Vagina (tissue), 2 donors: ENCODE results near the gene PIGN. TPM values are rescaled to one million over a fixed set of nuclear protein-coding genes. Genes with fewer than 3 reads are reported as not detected.

ENCODE experiments used
- DNase-seq, 2 donors: peaks; one replicate each; pipeline ENCODE4 v3.0.0-alpha.2; 2017; ENCODE audit errors: extremely low spot score in 2 of 2
- H3K27ac ChIP-seq: fragments of 200-600 bp; sonication (generic); one replicate; pipeline ENCODE4 v1.5.1; 2019
- H3K27me3 ChIP-seq: fragments of 200-600 bp; sonication (generic); one replicate; pipeline ENCODE4 v1.5.1; 2019
- H3K36me3 ChIP-seq, 2 donors: fragments of 200-600 bp; sonication (generic); one replicate each; pipeline ENCODE4 v1.5.1; 2017 to 2019
- H3K4me1 ChIP-seq: fragments of 200-600 bp; sonication (generic); one replicate; pipeline ENCODE4 v1.5.1; 2019
- H3K4me3 ChIP-seq, 2 donors: fragments of 200-600 bp; sonication (generic); 1 replicate in 1 of 2; 2 replicates in 1 of 2; pipeline ENCODE4 v1.5.1; 2016 to 2019
- H3K9me3 ChIP-seq: fragments of 200-600 bp; sonication (generic); one replicate; pipeline ENCODE4 v1.5.1; 2019
- POLR2A ChIP-seq, 2 donors: fragments of 450-650 bp; IDR thresholded peaks; one replicate each; pipeline ENCODE4 v1.6.1; 2017; ENCODE audit warnings: antibody characterized with exemption in 2 of 2, mild to moderate bottlenecking in 2 of 2, moderate library complexity in 2 of 2
- POLR2AphosphoS5 ChIP-seq, 2 donors: sonication (generic); formaldehyde crosslinking; IDR thresholded peaks; one replicate each; pipeline ENCODE4 v1.9.0; 2017; ENCODE audit warnings: antibody characterized with exemption in 2 of 2, mild to moderate bottlenecking in 2 of 2, low read depth in 1 of 2; ENCODE audit not compliant: insufficient read depth in 1 of 2
- intact Hi-C: fragments of 100-400 bp; cut with DNase I; formaldehyde crosslinking; loops from one replicate; pipeline ENCODE4 v1.15.1; 2023
- total RNA-seq: library from RNA; depleted of rRNA; stranded (reverse); fragments of >200 nt; gene quantifications from one replicate; pipeline ENCODE4 v1.2.3, GENCODE V29; 2016
- TF ChIP-seq, protein P1 (sequence below), 3 experiments: fragments of 450-650 bp in 2 of 3; fragments of 200-600 bp in 1 of 3; sonication (generic) in 1 of 3; IDR thresholded peaks; one replicate each; pipeline ENCODE4 v1.5.1; 2017 to 2019; ENCODE audit warnings: antibody characterized with exemption in 3 of 3, mild to moderate bottlenecking in 2 of 3, moderate library complexity in 2 of 3

Gene PIGN
- total RNA-seq, 1 donor from 2014 or later: 34.4 TPM

GRCh38 chr18:62081761-62082294 lies 105.0 kb downstream of the PIGN start:
- no peaks in the 10 kb centered on the region for H3K27me3 ChIP-seq
- no peak for DNase-seq
- H3K4me1 ChIP-seq: no peaks in the 10 kb centered on the region
- no peak overlapping the region for H3K27ac ChIP-seq
- no peaks in the 10 kb centered on the region for H3K9me3 ChIP-seq
- TF ChIP-seq POLR2AphosphoS5 (IDR thresholded peaks at IDR 0.05; ENCODE audit: insufficient read depth in 1 of 2, low read depth in 1 of 2): no peak
- TF ChIP-seq POLR2A (IDR thresholded peaks at IDR 0.05): no peak
- TF ChIP-seq, protein P1, sequence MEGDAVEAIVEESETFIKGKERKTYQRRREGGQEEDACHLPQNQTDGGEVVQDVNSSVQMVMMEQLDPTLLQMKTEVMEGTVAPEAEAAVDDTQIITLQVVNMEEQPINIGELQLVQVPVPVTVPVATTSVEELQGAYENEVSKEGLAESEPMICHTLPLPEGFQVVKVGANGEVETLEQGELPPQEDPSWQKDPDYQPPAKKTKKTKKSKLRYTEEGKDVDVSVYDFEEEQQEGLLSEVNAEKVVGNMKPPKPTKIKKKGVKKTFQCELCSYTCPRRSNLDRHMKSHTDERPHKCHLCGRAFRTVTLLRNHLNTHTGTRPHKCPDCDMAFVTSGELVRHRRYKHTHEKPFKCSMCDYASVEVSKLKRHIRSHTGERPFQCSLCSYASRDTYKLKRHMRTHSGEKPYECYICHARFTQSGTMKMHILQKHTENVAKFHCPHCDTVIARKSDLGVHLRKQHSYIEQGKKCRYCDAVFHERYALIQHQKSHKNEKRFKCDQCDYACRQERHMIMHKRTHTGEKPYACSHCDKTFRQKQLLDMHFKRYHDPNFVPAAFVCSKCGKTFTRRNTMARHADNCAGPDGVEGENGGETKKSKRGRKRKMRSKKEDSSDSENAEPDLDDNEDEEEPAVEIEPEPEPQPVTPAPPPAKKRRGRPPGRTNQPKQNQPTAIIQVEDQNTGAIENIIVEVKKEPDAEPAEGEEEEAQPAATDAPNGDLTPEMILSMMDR (IDR thresholded peaks at IDR 0.05): no peak
- intact Hi-C loops: no loop called here
- H3K4me3 ChIP-seq: no peak overlapping the region
- peaks cover 0 to 1% of the 10 kb centered on the region in 2 donors for H3K36me3 ChIP-seq

DNA sequence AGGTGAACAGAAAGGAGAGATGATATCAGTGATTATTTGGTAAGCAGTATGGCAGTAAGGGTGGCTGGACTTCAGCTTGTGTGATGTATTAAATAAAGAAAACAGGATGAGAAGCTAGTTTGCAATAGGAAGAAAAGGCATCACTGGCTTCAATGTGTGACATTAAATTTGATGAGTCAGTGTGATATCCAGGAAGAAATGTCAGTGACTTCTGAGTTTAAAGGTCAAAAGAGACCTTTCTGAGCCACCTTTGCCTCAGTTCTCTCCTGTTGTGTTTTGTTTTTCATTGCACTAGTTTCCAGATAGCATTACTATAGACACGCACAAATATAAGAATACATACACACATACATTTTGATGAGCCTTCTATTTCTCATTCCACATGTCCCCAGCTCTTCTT lies 105.6 kb downstream of the PIGN start:
- TF ChIP-seq, protein P1 (IDR thresholded peaks at IDR 0.05): no peak
- TF ChIP-seq POLR2AphosphoS5 (IDR thresholded peaks at IDR 0.05; ENCODE audit: insufficient read depth in 1 of 2, low read depth in 1 of 2) (no peak), POLR2A (IDR thresholded peaks at IDR 0.05) (no peak)
- Histone ChIP-seq H3K4me3 (no peak overlapping the region), H3K4me1 (no peaks in the 10 kb centered on the region), H3K27me3 (no peaks in the 10 kb centered on the region), H3K27ac (no peak overlapping the region), H3K9me3 (no peaks in the 10 kb centered on the region), H3K36me3 (no peaks in the 10 kb centered on the region)
- intact Hi-C loops: no loop called here
- no peak for DNase-seq

GRCh38 chr18:62080172-62080900 lies 106.5 kb downstream of the PIGN start:
- Histone ChIP-seq H3K27me3 (no peaks in the 10 kb centered on the region), H3K27ac (no peak overlapping the region), H3K36me3 (no peaks in the 10 kb centered on the region), H3K9me3 (no peaks in the 10 kb centered on the region), H3K4me1 (no peaks in the 10 kb centered on the region), H3K4me3 (no peak overlapping the region)
- DNase-seq: no peak
- intact Hi-C loops: no loop called here
- TF ChIP-seq POLR2AphosphoS5 (IDR thresholded peaks at IDR 0.05; ENCODE audit: insufficient read depth in 1 of 2, low read depth in 1 of 2) (no peak), POLR2A (IDR thresholded peaks at IDR 0.05) (no peak)
- TF ChIP-seq, protein P1 (IDR thresholded peaks at IDR 0.05): no peak

- no peak for TF ChIP-seq POLR2A (IDR thresholded peaks at IDR 0.05)
- TF ChIP-seq, protein P1 (IDR thresholded peaks at IDR 0.05): no peak
- no peak for TF ChIP-seq POLR2AphosphoS5 (IDR thresholded peaks at IDR 0.05; ENCODE audit: insufficient read depth in 1 of 2, low read depth in 1 of 2)
- no peak for DNase-seq
- no peak overlapping the region for H3K4me3 ChIP-seq
- no peak overlapping the region for H3K27ac ChIP-seq
- H3K9me3 ChIP-seq: no peaks in the 10 kb centered on the region
- no peaks in the 10 kb centered on the region for H3K4me1 ChIP-seq
- H3K36me3 ChIP-seq: no peaks in the 10 kb centered on the region
- intact Hi-C loops: no loop called here
- no peaks in the 10 kb centered on the region for H3K27me3 ChIP-seq
Observed at GRCh38 chr18:62073461-62074281, 113.2 kb downstream of the PIGN start.
